DOHH2 (cell line): ENCODE results near the gene MEGF10.

Experiments used
- H3F3A ChIP-seq: fragments of 200-600 bp; sonication (generic), shearing (Covaris generic); 2 replicates; pipeline ENCODE4 v1.6.0; 2016; ENCODE audit warnings: antibody characterized with exemption, mild to moderate bottlenecking; ENCODE audit not compliant: control insufficient read depth, insufficient read depth
- H3K27ac ChIP-seq: fragments of 200-600 bp; sonication (generic); 2 replicates; pipeline ENCODE4 v1.5.1; 2014; ENCODE audit warnings: low read depth, mild to moderate bottlenecking, low read length, moderate library complexity
- H3K27me3 ChIP-seq: fragments of 200-600 bp; sonication (generic); 2 replicates; pipeline ENCODE4 v1.6.1; 2014; ENCODE audit warnings: mild to moderate bottlenecking, low read length, mixed read lengths; ENCODE audit not compliant: control insufficient read depth
- H3K36me3 ChIP-seq: fragments of 200-600 bp; sonication (generic); 2 replicates; pipeline ENCODE4 v1.6.1; 2014; ENCODE audit warnings: mild to moderate bottlenecking, low read length, moderate library complexity, mixed read lengths; ENCODE audit not compliant: control insufficient read depth
- H3K4me1 ChIP-seq: fragments of 200-600 bp; sonication (generic); 2 replicates; pipeline ENCODE4 v1.6.1; 2014; ENCODE audit warnings: mild to moderate bottlenecking, low read length, mixed read lengths; ENCODE audit not compliant: control insufficient read depth
- H3K4me2 ChIP-seq: fragments of 200-600 bp; sonication (generic); 2 replicates; pipeline ENCODE4 v1.6.0; 2014; ENCODE audit warnings: mild to moderate bottlenecking, low read length, moderate library complexity
- H3K4me3 ChIP-seq: fragments of 200-600 bp; sonication (generic); 2 replicates; pipeline ENCODE4 v1.5.1; 2014; ENCODE audit warnings: mild to moderate bottlenecking, low read length, mixed read lengths
- H3K79me2 ChIP-seq: fragments of 200-600 bp; sonication (generic); 2 replicates; pipeline ENCODE4 v1.6.1; 2014; ENCODE audit warnings: mild to moderate bottlenecking, low read length, mixed read lengths; ENCODE audit not compliant: control insufficient read depth
- H3K9me2 ChIP-seq: fragments of 200-600 bp; sonication (generic); replicated peaks from 2 replicates; pipeline ENCODE4 v1.6.1; 2014; ENCODE audit warnings: mild to moderate bottlenecking, low read length, mixed read lengths; ENCODE audit not compliant: control insufficient read depth
- H3K9me3 ChIP-seq: fragments of 200-600 bp; sonication (generic); 2 replicates; pipeline ENCODE4 v1.6.1; 2014; ENCODE audit warnings: antibody characterized with exemption, low read length, mixed read lengths; ENCODE audit not compliant: control insufficient read depth, insufficient read depth
- H4K20me1 ChIP-seq: fragments of 200-600 bp; sonication (generic); 2 replicates; pipeline ENCODE4 v1.6.0; 2014; ENCODE audit warnings: low read depth, mild to moderate bottlenecking, antibody characterized with exemption, low read length, moderate library complexity; ENCODE audit not compliant: control insufficient read depth, insufficient read depth
- CTCF ChIP-seq: fragments of 200-600 bp; sonication (generic); IDR thresholded peaks from one replicate; pipeline ENCODE4 v1.5.1; 2014; ENCODE audit warnings: antibody characterized with exemption, mild to moderate bottlenecking, low read depth, low read length; ENCODE audit not compliant: poor library complexity, severe bottlenecking
- EZH2phosphoT487 ChIP-seq: fragments of 200-600 bp; sonication (generic); IDR thresholded peaks from 2 replicates; pipeline ENCODE4 v1.6.1; 2017; ENCODE audit warnings: borderline replicate concordance, mild to moderate bottlenecking, antibody characterized with exemption, low read length, moderate library complexity, mixed read lengths

The MEGF10 gene

GRCh38 chr5:127446626-127447025, 156.0 kb downstream of the MEGF10 start:
- Histone ChIP-seq H3K9me3 (no peaks in the 10 kb centered on the region), H3F3A (no peaks in the 10 kb centered on the region), H3K79me2 (no peaks in the 10 kb centered on the region), H3K9me2 (no peaks in the 10 kb centered on the region), H3K27ac (no peak overlapping the region), H3K4me2 (no peak overlapping the region), H3K36me3 (no peaks in the 10 kb centered on the region), H3K4me1 (no peaks in the 10 kb centered on the region), H4K20me1 (no peaks in the 10 kb centered on the region), H3K27me3 (no peaks in the 10 kb centered on the region), H3K4me3 (no peak overlapping the region)
- TF ChIP-seq CTCF (no peak), EZH2phosphoT487 (no peak)

- Histone ChIP-seq H3K4me3 (no peak overlapping the region), H3K9me2 (no peaks in the 10 kb centered on the region), H3K9me3 (no peaks in the 10 kb centered on the region), H3K27me3 (no peaks in the 10 kb centered on the region), H3K4me2 (no peak overlapping the region), H3K36me3 (no peaks in the 10 kb centered on the region), H3F3A (no peaks in the 10 kb centered on the region), H3K27ac (no peak overlapping the region), H3K4me1 (no peaks in the 10 kb centered on the region), H3K79me2 (no peaks in the 10 kb centered on the region), H4K20me1 (no peaks in the 10 kb centered on the region)
- TF ChIP-seq CTCF (no peak), EZH2phosphoT487 (no peak)
Observed at GRCh38 chr5:127447827-127448226, 157.2 kb downstream of the MEGF10 start.

- Histone ChIP-seq H3K4me3 (no peak overlapping the region), H3F3A (no peaks in the 10 kb centered on the region)
Observed at GRCh38 chr5:127450046-127450445, 159.4 kb downstream of the MEGF10 start.

More at GRCh38 chr5:127450046-127450445, 159.4 kb downstream of the MEGF10 start:
- H3K27ac ChIP-seq, result no peak overlapping the region
- 0 out of 2 replicates have a peak, but pooled peaks cover 4% of the 10 kb centered on the region for H3K27me3 ChIP-seq
- no peaks in the 10 kb centered on the region for H3K36me3 ChIP-seq
- no peaks in the 10 kb centered on the region for H4K20me1 ChIP-seq
- H3K79me2 ChIP-seq, result no peaks in the 10 kb centered on the region
- no peaks in the 10 kb centered on the region for H3K4me1 ChIP-seq
- H3K9me2 ChIP-seq, result no peaks in the 10 kb centered on the region
- no peak overlapping the region for H3K4me2 ChIP-seq
- TF ChIP-seq EZH2phosphoT487 (no peak), CTCF (no peak)
- H3K9me3 ChIP-seq, result no peaks in the 10 kb centered on the region
